Astrocyte of the cerebellum (primary cell): ENCODE results near the gene DHFR.

ENCODE experiments used
- DNase-seq: peaks from one replicate; pipeline ENCODE4 v3.0.0-alpha.2; 2011; ENCODE audit warnings: low read depth
- H3K4me3 ChIP-seq: 2 replicates; pipeline ENCODE4 v1.5.1; 2011; ENCODE audit warnings: mild to moderate bottlenecking, low read depth, low read length, moderate library complexity
- in situ Hi-C: cut with HindIII; loops from 2 replicates; pipeline ENCODE4 v1.10.0; 2017; ENCODE audit warnings: low sequenced_read_pairs
- TF ChIP-seq, protein P1 (sequence below): IDR thresholded peaks from 2 replicates; pipeline ENCODE4 v1.5.1; 2012; ENCODE audit warnings: low read length, low read depth, moderate library complexity, mild to moderate bottlenecking; ENCODE audit errors: missing control alignments

DHFR gene

GRCh38 chr5:80577707-80578106 is 77.1 kb downstream of the DHFR start:
- no peak for DNase-seq

DNA sequence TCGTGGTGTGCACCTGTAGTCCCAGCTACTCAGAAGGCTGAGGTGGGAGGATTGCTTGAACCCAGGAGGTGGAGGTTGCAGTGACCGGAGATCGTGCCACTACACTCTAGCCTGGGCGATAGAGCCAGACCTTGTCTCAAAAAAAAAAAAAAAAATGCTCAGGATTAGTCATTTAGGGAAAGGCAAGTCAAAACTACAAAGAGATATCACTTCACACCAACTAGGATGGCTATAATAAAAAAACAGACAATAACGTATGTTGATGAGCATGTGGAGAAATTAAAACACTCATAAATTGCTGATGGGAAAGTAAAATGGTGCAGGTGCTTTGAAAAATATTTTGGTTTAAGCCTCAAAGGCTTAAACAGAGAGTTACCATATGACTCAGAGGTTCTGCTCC is 78.4 kb downstream of the DHFR start:
- in situ Hi-C loops: no loop called here
- TF ChIP-seq, protein P1, sequence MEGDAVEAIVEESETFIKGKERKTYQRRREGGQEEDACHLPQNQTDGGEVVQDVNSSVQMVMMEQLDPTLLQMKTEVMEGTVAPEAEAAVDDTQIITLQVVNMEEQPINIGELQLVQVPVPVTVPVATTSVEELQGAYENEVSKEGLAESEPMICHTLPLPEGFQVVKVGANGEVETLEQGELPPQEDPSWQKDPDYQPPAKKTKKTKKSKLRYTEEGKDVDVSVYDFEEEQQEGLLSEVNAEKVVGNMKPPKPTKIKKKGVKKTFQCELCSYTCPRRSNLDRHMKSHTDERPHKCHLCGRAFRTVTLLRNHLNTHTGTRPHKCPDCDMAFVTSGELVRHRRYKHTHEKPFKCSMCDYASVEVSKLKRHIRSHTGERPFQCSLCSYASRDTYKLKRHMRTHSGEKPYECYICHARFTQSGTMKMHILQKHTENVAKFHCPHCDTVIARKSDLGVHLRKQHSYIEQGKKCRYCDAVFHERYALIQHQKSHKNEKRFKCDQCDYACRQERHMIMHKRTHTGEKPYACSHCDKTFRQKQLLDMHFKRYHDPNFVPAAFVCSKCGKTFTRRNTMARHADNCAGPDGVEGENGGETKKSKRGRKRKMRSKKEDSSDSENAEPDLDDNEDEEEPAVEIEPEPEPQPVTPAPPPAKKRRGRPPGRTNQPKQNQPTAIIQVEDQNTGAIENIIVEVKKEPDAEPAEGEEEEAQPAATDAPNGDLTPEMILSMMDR: no peak

More at GRCh38 chr5:80577707-80578106, 77.1 kb downstream of the DHFR start:
- in situ Hi-C loops: no loop called here
- H3K4me3 ChIP-seq: no peak overlapping the region
- TF ChIP-seq, protein P1: no peak

More for the DNA sequence above, 78.4 kb downstream of the DHFR start:
- DNase-seq: no peak
- no peak overlapping the region for H3K4me3 ChIP-seq
